Measurements from ENCODE around the gene PCNX1.

The PCNX1 gene

DNA sequence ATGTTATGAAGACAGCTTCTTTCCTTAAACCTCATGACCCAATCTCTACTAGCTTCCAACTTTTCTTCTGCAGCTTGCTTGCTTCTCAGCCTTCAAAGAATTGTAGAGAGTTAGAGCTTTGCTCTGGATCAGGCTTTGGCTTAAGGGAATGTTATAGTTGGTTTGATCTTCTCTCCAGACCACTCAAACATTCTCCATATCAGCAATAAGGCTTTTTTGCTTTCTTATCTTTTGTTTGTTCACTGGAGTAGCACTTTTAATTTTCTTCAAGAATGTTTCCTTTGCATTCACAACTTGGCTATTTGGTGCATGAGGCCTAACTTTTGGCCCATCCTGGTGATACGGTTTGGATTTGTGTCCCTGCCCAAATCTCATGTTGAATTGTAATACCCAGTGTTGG lies 163.8 kb downstream of the PCNX1 start:
- no peak for ATAC-seq

DNA sequence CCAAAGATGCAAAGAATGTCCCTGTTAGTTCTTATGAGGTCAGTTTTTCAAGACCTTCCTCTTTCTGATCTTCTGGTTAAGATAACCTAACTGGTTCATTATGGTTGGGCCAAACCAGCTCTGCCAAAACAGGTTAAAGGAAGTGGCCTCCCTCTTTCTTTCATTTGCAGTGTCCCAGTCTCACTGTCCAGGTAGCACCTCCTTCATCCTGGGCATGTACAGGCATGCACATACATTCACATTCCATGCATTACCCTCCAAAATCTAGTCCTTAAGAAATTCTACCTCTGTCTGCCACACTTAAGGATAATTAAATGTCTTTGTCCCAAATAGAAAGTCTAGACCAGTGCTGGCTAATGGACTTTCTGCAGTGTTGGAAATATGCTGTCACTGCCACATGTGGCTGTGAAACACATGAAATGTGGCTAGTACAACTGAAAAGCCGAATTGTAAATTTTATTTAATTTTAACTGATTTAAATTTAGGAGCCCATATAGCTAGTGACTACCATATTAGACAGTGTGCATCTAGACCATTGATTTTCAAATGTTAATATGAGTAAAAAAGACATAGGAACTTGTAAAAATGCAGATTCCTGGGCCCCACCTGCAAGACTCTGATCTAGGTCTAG lies 169.3 kb downstream of the PCNX1 start:
- TF ChIP-seq RARB (CRISPR knock-in tag; IDR thresholded peaks at IDR 0.05) (no peak), GLIS3 (CRISPR knock-in tag; IDR thresholded peaks at IDR 0.05) (no peak), ZFP3 (CRISPR knock-in tag; IDR thresholded peaks at IDR 0.05) (no peak), ARNTL (CRISPR knock-in tag; IDR thresholded peaks at IDR 0.05; ENCODE audit: borderline replicate concordance, low read depth) (no peak), PPARA (CRISPR knock-in tag; IDR thresholded peaks at IDR 0.05; ENCODE audit: borderline replicate concordance) (no peak), ZC3H10 (CRISPR knock-in tag; IDR thresholded peaks at IDR 0.05) (no peak), ZFP30 (CRISPR knock-in tag; IDR thresholded peaks at IDR 0.05) (no peak), ZNF8 (CRISPR knock-in tag; IDR thresholded peaks at IDR 0.05) (no peak), CSDC2 (CRISPR knock-in tag; IDR thresholded peaks at IDR 0.05) (no peak), BACH2 (CRISPR knock-in tag; IDR thresholded peaks at IDR 0.05; ENCODE audit: borderline replicate concordance) (no peak), ISL1 (CRISPR knock-in tag; IDR thresholded peaks at IDR 0.05) (no peak), ZNF70 (CRISPR knock-in tag; IDR thresholded peaks at IDR 0.05) (no peak)
- TF ChIP-seq, protein P1, sequence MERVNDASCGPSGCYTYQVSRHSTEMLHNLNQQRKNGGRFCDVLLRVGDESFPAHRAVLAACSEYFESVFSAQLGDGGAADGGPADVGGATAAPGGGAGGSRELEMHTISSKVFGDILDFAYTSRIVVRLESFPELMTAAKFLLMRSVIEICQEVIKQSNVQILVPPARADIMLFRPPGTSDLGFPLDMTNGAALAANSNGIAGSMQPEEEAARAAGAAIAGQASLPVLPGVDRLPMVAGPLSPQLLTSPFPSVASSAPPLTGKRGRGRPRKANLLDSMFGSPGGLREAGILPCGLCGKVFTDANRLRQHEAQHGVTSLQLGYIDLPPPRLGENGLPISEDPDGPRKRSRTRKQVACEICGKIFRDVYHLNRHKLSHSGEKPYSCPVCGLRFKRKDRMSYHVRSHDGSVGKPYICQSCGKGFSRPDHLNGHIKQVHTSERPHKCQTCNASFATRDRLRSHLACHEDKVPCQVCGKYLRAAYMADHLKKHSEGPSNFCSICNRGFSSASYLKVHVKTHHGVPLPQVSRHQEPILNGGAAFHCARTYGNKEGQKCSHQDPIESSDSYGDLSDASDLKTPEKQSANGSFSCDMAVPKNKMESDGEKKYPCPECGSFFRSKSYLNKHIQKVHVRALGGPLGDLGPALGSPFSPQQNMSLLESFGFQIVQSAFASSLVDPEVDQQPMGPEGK (CRISPR knock-in tag; IDR thresholded peaks at IDR 0.05; ENCODE audit: borderline replicate concordance) = no peak
- TF ChIP-seq, protein P2, sequence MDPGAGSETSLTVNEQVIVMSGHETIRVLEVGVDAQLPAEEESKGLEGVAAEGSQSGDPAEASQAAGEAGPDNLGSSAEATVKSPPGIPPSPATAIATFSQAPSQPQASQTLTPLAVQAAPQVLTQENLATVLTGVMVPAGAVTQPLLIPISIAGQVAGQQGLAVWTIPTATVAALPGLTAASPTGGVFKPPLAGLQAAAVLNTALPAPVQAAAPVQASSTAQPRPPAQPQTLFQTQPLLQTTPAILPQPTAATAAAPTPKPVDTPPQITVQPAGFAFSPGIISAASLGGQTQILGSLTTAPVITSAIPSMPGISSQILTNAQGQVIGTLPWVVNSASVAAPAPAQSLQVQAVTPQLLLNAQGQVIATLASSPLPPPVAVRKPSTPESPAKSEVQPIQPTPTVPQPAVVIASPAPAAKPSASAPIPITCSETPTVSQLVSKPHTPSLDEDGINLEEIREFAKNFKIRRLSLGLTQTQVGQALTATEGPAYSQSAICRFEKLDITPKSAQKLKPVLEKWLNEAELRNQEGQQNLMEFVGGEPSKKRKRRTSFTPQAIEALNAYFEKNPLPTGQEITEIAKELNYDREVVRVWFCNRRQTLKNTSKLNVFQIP (CRISPR knock-in tag; IDR thresholded peaks at IDR 0.05; ENCODE audit: borderline replicate concordance, low read depth) = no peak
- ATAC-seq = no peak

More for the DNA sequence above, 163.8 kb downstream of the PCNX1 start:
- TF ChIP-seq, protein P3, sequence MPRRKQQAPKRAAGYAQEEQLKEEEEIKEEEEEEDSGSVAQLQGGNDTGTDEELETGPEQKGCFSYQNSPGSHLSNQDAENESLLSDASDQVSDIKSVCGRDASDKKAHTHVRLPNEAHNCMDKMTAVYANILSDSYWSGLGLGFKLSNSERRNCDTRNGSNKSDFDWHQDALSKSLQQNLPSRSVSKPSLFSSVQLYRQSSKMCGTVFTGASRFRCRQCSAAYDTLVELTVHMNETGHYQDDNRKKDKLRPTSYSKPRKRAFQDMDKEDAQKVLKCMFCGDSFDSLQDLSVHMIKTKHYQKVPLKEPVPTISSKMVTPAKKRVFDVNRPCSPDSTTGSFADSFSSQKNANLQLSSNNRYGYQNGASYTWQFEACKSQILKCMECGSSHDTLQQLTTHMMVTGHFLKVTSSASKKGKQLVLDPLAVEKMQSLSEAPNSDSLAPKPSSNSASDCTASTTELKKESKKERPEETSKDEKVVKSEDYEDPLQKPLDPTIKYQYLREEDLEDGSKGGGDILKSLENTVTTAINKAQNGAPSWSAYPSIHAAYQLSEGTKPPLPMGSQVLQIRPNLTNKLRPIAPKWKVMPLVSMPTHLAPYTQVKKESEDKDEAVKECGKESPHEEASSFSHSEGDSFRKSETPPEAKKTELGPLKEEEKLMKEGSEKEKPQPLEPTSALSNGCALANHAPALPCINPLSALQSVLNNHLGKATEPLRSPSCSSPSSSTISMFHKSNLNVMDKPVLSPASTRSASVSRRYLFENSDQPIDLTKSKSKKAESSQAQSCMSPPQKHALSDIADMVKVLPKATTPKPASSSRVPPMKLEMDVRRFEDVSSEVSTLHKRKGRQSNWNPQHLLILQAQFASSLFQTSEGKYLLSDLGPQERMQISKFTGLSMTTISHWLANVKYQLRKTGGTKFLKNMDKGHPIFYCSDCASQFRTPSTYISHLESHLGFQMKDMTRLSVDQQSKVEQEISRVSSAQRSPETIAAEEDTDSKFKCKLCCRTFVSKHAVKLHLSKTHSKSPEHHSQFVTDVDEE (CRISPR knock-in tag; IDR thresholded peaks at IDR 0.05) = no peak
- TF ChIP-seq RARB (CRISPR knock-in tag; IDR thresholded peaks at IDR 0.05) = no peak
- TF ChIP-seq ZNF565 (CRISPR knock-in tag; conservative IDR thresholded peaks at IDR 0.05; ENCODE audit: low read depth) = no peak
- no peak for TF ChIP-seq ZFP3 (CRISPR knock-in tag; IDR thresholded peaks at IDR 0.05)
- TF ChIP-seq, protein P4, sequence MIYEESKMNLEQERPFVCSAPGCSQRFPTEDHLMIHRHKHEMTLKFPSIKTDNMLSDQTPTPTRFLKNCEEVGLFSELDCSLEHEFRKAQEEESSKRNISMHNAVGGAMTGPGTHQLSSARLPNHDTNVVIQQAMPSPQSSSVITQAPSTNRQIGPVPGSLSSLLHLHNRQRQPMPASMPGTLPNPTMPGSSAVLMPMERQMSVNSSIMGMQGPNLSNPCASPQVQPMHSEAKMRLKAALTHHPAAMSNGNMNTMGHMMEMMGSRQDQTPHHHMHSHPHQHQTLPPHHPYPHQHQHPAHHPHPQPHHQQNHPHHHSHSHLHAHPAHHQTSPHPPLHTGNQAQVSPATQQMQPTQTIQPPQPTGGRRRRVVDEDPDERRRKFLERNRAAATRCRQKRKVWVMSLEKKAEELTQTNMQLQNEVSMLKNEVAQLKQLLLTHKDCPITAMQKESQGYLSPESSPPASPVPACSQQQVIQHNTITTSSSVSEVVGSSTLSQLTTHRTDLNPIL (CRISPR knock-in tag; IDR thresholded peaks at IDR 0.05; ENCODE audit: low read depth) = no peak
- no peak for TF ChIP-seq BACH2 (CRISPR knock-in tag; IDR thresholded peaks at IDR 0.05; ENCODE audit: borderline replicate concordance)

DNA sequence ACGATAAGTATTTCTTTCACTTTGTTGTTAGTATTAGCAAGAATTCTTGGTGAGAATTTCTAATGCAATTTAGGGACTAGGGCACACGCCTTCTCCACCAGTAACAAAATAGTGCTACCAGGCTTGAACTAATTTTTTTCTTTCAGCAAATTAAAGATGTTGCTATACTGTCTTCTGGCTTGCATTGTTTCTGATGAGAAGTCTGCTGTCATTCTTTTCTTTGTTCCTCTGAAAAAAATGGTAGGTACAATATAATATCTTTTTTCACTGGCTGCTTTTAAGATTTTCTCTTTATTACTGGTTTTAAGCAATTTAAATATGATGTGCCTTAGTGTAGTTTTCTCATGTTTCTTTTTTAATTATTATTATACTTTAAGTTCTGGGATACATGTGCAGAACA lies 171.2 kb downstream of the PCNX1 start:
- no peak for ATAC-seq
- 0 out of 2 replicates have a peak, but pooled peaks have one; percentile 17 for TF ChIP-seq ZNF8 (CRISPR knock-in tag; IDR thresholded peaks at IDR 0.05)
- TF ChIP-seq, protein P4 (CRISPR knock-in tag; IDR thresholded peaks at IDR 0.05; ENCODE audit: low read depth) = no peak

DNA sequence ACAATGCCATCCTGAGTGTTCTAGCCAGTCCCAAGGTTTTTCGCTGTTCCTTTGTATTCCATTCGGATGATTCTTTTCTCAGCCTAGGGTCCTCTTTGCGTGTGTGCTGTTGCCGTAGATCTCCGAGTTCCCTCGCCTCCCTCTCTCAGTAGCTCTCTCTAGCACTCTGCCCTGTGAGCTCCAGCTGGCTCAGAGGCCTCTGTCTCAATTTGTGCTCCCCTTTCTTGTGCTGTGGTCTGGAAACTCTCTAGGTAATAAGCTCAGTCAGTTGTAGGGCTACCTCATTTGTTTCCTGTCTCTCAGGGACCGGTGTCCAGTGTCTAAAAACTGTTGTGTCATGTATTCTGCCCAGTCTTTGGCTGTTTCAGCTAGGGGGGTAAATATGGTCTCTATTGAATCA lies 179.3 kb downstream of the PCNX1 start:
- peak; percentile 45; the same call in 1 of the 2 replicates for TF ChIP-seq ISL1 (CRISPR knock-in tag; IDR thresholded peaks at IDR 0.05)
- TF ChIP-seq, protein P3 (CRISPR knock-in tag; IDR thresholded peaks at IDR 0.05) = no peak
- TF ChIP-seq, protein P4 (CRISPR knock-in tag; IDR thresholded peaks at IDR 0.05; ENCODE audit: low read depth) = 0 out of 2 replicates have a peak, but pooled peaks have one; percentile 40
- no peak for TF ChIP-seq ARNTL (CRISPR knock-in tag; IDR thresholded peaks at IDR 0.05; ENCODE audit: borderline replicate concordance, low read depth)
- TF ChIP-seq TCF4 (CRISPR knock-in tag; IDR thresholded peaks at IDR 0.05; ENCODE audit: borderline replicate concordance) = peak; percentile 22; the same call in 1 of the 2 replicates
- no peak for TF ChIP-seq ZC3H10 (CRISPR knock-in tag; IDR thresholded peaks at IDR 0.05)
- ATAC-seq = peak; percentile 93

All from SK-N-SH treated with all-trans-retinoic acid at 6 μM for 48 hours (cell line).